DND-41 (cell line): ENCODE results near the gene ZNF791.
"Not testable (repeated sequence)": the region's sequence is repeated elsewhere in the genome, so short reads cannot be mapped to it uniquely, and the experiment has no call there.

Experiments
- EZH2 ChIP-seq: IDR thresholded peaks from 3 replicates; pipeline ENCODE4 v1.6.1; 2012; ENCODE audit warnings: borderline replicate concordance, low read depth, mild to moderate bottlenecking, moderate library complexity, low read length, inconsistent platforms; ENCODE audit not compliant: severe bottlenecking
- TF ChIP-seq, protein P1 (sequence below): IDR thresholded peaks from 2 replicates; pipeline ENCODE4 v1.5.1; 2012; ENCODE audit warnings: borderline replicate concordance, low read length, moderate library complexity, mild to moderate bottlenecking; ENCODE audit not compliant: poor library complexity, severe bottlenecking; ENCODE audit errors: extremely low read depth

GRCh38 chr19:12621253-12622024 lies 10.7 kb downstream of the ZNF791 start:
- TF ChIP-seq, protein P1, sequence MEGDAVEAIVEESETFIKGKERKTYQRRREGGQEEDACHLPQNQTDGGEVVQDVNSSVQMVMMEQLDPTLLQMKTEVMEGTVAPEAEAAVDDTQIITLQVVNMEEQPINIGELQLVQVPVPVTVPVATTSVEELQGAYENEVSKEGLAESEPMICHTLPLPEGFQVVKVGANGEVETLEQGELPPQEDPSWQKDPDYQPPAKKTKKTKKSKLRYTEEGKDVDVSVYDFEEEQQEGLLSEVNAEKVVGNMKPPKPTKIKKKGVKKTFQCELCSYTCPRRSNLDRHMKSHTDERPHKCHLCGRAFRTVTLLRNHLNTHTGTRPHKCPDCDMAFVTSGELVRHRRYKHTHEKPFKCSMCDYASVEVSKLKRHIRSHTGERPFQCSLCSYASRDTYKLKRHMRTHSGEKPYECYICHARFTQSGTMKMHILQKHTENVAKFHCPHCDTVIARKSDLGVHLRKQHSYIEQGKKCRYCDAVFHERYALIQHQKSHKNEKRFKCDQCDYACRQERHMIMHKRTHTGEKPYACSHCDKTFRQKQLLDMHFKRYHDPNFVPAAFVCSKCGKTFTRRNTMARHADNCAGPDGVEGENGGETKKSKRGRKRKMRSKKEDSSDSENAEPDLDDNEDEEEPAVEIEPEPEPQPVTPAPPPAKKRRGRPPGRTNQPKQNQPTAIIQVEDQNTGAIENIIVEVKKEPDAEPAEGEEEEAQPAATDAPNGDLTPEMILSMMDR = not testable (repeated sequence)
- TF ChIP-seq EZH2 = not testable (repeated sequence)
